ENCODE measurements around the gene EPB41L5. TPM values are rescaled to one million over a fixed set of nuclear protein-coding genes. Genes with fewer than 3 reads are reported as not detected.
"Not testable (repeated sequence)": the region's sequence is repeated elsewhere in the genome, so short reads cannot be mapped to it uniquely, and the experiment has no call there.

The EPB41L5 gene
- total RNA-seq, 1 experiment from 2014 or later: 83.0 TPM

DNA sequence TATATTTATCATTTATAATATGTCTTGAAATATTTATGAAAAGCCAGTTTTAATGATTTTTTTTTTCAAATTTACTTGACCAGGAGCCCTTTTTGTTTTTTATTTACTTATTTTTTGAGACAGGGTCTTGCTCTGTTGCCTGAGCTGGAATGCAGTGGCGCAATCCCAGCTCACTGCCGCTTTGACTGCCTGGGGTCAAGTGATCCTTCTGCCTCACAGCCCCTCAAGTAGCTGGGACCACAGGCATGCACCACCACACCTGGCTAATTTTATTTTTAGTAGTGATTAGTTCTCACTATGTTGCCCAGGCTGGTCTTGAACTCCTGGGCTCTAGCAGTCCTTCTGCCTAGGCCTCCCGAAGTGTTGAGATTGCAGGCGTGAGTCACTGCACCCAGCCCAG is 5.7 kb downstream of the EPB41L5 start:
- Histone ChIP-seq H3K36me3 (ENCODE audit: control insufficient read depth, insufficient read depth, low read length) (no peaks in the 10 kb centered on the region; the same call in 1 of the 2 replicates), H3K4me1 (peaks cover 17% of the 10 kb centered on the region), H3K4me3 (ENCODE audit: low read depth, low read length) (no peak overlapping the region), H3K27me3 (replicated peaks; ENCODE audit: control insufficient read depth, insufficient read depth, low read length) (no peaks in the 10 kb centered on the region), H3K9me3 (peaks cover under 1% of the 10 kb centered on the region; the same call in 1 of the 2 replicates)
- H3K4me1 Mint-ChIP-seq (ENCODE audit: low read depth, unreplicated experiment): peaks cover 41% of the 10 kb centered on the region
- peak in 1 of 2 experiments; percentile 19 for DNase-seq
- peaks cover 58% of the 10 kb centered on the region for H3K36me3 Mint-ChIP-seq (ENCODE audit: insufficient read depth, unreplicated experiment)
- TF ChIP-seq, protein P1, sequence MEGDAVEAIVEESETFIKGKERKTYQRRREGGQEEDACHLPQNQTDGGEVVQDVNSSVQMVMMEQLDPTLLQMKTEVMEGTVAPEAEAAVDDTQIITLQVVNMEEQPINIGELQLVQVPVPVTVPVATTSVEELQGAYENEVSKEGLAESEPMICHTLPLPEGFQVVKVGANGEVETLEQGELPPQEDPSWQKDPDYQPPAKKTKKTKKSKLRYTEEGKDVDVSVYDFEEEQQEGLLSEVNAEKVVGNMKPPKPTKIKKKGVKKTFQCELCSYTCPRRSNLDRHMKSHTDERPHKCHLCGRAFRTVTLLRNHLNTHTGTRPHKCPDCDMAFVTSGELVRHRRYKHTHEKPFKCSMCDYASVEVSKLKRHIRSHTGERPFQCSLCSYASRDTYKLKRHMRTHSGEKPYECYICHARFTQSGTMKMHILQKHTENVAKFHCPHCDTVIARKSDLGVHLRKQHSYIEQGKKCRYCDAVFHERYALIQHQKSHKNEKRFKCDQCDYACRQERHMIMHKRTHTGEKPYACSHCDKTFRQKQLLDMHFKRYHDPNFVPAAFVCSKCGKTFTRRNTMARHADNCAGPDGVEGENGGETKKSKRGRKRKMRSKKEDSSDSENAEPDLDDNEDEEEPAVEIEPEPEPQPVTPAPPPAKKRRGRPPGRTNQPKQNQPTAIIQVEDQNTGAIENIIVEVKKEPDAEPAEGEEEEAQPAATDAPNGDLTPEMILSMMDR (IDR thresholded peaks at IDR 0.05; ENCODE audit: insufficient read depth in 1 of 2, low read depth in 1 of 2, low read length in 1 of 2, severe bottlenecking in 1 of 2, unreplicated experiment in 1 of 2): no peak
- CTCF ChIA-PET: no interaction called here
- intact Hi-C loops (cut with micrococcal nuclease; ENCODE audit: unreplicated experiment): loop anchor here (10.0 kb wide), 1 partner anchor 264 kb away; the partner anchor contains the start of gene PTPN4
- H3K27ac Mint-ChIP-seq (ENCODE audit: unreplicated experiment): no peak overlapping the region
- no peaks in the 10 kb centered on the region for H3K9me3 Mint-ChIP-seq (ENCODE audit: unreplicated experiment)
- H3K4me3 Mint-ChIP-seq (ENCODE audit: unreplicated experiment): no peak overlapping the region
- H3K27me3 Mint-ChIP-seq (ENCODE audit: insufficient read depth, unreplicated experiment): no peaks in the 10 kb centered on the region
- POLR2A ChIA-PET: no interaction called here
- BruUV-seq (replicated peaks): no TSS peak

DNA sequence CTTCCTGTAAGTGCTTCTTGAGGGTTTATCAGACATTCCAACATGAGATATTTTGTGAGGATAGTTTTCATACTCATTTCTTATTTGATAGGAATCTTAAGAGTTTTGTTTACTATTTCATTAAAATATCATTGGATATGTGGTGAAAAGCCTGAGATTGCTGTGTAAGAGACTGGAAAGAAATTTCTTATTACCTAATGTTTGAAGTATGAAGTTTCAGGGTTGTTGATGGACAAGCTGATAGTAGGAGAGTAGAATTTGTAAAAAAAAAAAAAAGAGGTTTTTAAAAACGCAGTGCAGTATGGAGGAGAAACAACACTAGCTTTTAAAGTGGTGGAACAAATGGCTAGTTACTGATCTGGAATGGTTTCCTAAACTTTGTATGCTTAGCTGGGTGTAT is 7.7 kb downstream of the EPB41L5 start:
- intact Hi-C loops (cut with micrococcal nuclease; ENCODE audit: unreplicated experiment): no loop called here
- Mint-ChIP-seq H3K27ac (ENCODE audit: unreplicated experiment) (no peak overlapping the region), H3K4me3 (ENCODE audit: unreplicated experiment) (no peak overlapping the region), H3K4me1 (ENCODE audit: low read depth, unreplicated experiment) (peaks cover 30% of the 10 kb centered on the region), H3K9me3 (ENCODE audit: unreplicated experiment) (no peaks in the 10 kb centered on the region), H3K27me3 (ENCODE audit: insufficient read depth, unreplicated experiment) (no peaks in the 10 kb centered on the region), H3K36me3 (ENCODE audit: insufficient read depth, unreplicated experiment) (peaks cover 57% of the 10 kb centered on the region)
- Histone ChIP-seq H3K36me3 (ENCODE audit: control insufficient read depth, insufficient read depth, low read length) (no peaks in the 10 kb centered on the region; the same call in 1 of the 2 replicates), H3K27me3 (replicated peaks; ENCODE audit: control insufficient read depth, insufficient read depth, low read length) (no peaks in the 10 kb centered on the region), H3K4me1 (peaks cover 17% of the 10 kb centered on the region), H3K9me3 (peaks cover 3% of the 10 kb centered on the region; the same call in 1 of the 2 replicates), H3K4me3 (ENCODE audit: low read depth, low read length) (no peak overlapping the region)
- ChIA-PET CTCF (no interaction called here), POLR2A (no interaction called here)
- TF ChIP-seq, protein P1 (IDR thresholded peaks at IDR 0.05; ENCODE audit: insufficient read depth in 1 of 2, low read depth in 1 of 2, low read length in 1 of 2, severe bottlenecking in 1 of 2, unreplicated experiment in 1 of 2): no peak
- no peak for DNase-seq
- BruUV-seq (replicated peaks): no TSS peak

DNA sequence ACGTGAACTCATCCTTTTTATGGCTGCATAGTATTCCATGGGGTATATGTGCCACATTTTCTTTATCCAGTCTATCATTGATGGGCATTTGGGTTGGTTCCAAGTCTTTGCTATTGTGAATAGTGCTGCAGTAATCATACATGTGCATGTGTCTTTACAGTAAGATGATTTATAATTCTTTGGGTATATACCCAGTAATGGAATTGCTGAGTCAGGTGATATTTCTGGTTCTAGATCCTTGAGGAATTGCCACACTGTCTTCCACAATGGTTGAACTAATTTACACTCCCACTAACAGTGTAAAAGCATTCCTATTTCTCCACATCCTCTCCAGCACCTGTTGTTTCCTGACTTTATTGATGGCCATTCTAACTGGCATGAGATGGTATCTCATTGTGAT is 9.6 kb downstream of the EPB41L5 start:
- peaks cover 64% of the 10 kb centered on the region for H3K36me3 Mint-ChIP-seq (ENCODE audit: insufficient read depth, unreplicated experiment)
- H3K27ac Mint-ChIP-seq (ENCODE audit: unreplicated experiment); H3K27me3 ChIP-seq (replicated peaks; ENCODE audit: control insufficient read depth, insufficient read depth, low read length); H3K4me3 ChIP-seq (ENCODE audit: low read depth, low read length); POLR2A ChIA-PET; DNase-seq; CTCF ChIA-PET; H3K27me3 Mint-ChIP-seq (ENCODE audit: insufficient read depth, unreplicated experiment); H3K4me3 Mint-ChIP-seq (ENCODE audit: unreplicated experiment); intact Hi-C loops (cut with micrococcal nuclease; ENCODE audit: unreplicated experiment); H3K4me1 ChIP-seq; H3K36me3 ChIP-seq (ENCODE audit: control insufficient read depth, insufficient read depth, low read length); BruUV-seq (replicated peaks); H3K9me3 Mint-ChIP-seq (ENCODE audit: unreplicated experiment): not testable (repeated sequence)
- H3K4me1 Mint-ChIP-seq (ENCODE audit: low read depth, unreplicated experiment): peaks cover 18% of the 10 kb centered on the region
- peaks cover 12% of the 10 kb centered on the region; the same call in 1 of the 2 replicates for H3K9me3 ChIP-seq

DNA sequence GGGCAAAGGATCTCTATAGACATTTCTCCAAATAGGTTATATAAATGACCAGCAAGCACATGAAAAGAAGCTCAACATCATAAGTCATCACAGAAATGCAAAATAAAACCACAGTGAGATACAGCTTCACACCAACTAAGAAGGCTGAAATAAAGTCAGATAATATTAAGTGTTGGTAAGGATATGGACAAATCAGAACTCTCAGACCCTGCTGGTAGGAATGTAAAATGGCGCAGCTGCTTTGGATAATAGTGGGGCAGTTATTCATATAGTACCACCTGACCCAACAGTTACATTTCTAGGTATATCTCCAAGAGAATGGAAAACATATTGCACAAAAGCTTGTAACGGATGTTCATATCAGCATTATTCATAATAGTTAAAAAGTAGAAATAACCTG is 14.0 kb downstream of the EPB41L5 start:
- H3K4me3 Mint-ChIP-seq (ENCODE audit: unreplicated experiment): no peak overlapping the region
- POLR2A ChIA-PET: no interaction called here
- peaks cover 12% of the 10 kb centered on the region; the same call in 1 of the 2 replicates for H3K9me3 ChIP-seq
- intact Hi-C loops (cut with micrococcal nuclease; ENCODE audit: unreplicated experiment): no loop called here
- H3K27me3 Mint-ChIP-seq (ENCODE audit: insufficient read depth, unreplicated experiment): no peaks in the 10 kb centered on the region
- BruUV-seq (replicated peaks): no TSS peak
- H3K4me3 ChIP-seq (ENCODE audit: low read depth, low read length): no peak overlapping the region
- no peaks in the 10 kb centered on the region for H3K27me3 ChIP-seq (replicated peaks; ENCODE audit: control insufficient read depth, insufficient read depth, low read length)
- peaks cover 6% of the 10 kb centered on the region for H3K4me1 ChIP-seq
- no peak overlapping the region for H3K27ac Mint-ChIP-seq (ENCODE audit: unreplicated experiment)
- peaks cover 18% of the 10 kb centered on the region for H3K4me1 Mint-ChIP-seq (ENCODE audit: low read depth, unreplicated experiment)
- H3K36me3 ChIP-seq (ENCODE audit: control insufficient read depth, insufficient read depth, low read length): peaks cover 1% of the 10 kb centered on the region; the same call in 1 of the 2 replicates
- TF ChIP-seq, protein P1 (IDR thresholded peaks at IDR 0.05; ENCODE audit: insufficient read depth in 1 of 2, low read depth in 1 of 2, low read length in 1 of 2, severe bottlenecking in 1 of 2, unreplicated experiment in 1 of 2): peak in 1 of 2 experiments; percentile 8
- no peak for DNase-seq
- CTCF ChIA-PET: no interaction called here
- H3K36me3 Mint-ChIP-seq (ENCODE audit: insufficient read depth, unreplicated experiment): peaks cover 60% of the 10 kb centered on the region
- no peaks in the 10 kb centered on the region for H3K9me3 Mint-ChIP-seq (ENCODE audit: unreplicated experiment)
